GM19240 (cell line): ENCODE data around the gene TCERG1.

Experiments used
- DNase-seq: peaks from one replicate; pipeline ENCODE4 v3.0.0; 2011; ENCODE audit warnings: low spot score; ENCODE audit not compliant: insufficient read length

Gene TCERG1

DNA sequence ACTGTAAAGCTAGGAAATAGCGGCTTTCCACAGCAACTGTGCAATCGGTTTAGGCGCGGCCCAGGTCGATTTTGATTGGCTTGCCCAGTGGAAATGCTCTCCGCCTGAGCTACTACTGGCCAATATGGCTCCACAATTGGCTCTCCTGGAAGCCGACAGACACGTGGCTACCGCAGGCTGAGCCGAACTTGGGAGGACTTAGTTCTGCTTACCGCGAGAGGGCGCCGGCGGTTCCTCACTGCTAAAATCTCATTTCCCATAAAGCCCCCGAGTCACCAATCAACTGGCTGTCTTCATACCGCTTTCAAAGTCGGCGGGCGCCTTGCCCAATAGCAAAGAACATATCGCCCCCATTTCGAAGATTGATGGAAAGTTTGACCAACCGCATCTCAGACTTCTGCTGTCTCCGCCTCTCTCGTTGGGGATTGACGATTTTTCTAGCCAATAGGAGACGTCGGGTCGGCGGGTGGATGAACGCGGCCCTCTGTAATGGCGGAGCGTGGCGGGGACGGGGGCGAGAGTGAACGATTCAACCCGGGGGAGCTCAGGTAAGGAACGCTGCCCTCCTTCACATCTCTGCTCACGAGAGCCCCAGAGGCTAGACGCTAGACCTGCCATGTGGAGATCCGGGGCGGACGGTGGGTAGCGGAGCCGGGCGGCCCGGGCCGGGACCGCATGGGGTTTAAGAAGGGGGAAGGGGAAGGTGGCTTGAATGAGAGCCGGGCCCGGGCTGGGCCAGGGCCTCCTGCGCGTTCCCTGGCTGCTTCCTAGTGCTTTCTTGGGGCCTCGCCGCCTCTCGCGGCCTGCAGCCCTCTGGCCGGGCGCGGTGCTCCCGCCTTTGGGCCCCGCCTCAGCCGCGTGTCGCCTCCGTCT lies at the start of gene TCERG1:
TSS of gene TCERG1 (plus strand) at position 473 of the 873 bp plus-strand sequence. CDS start at position 490, 17 bp downstream.
- peak; percentile 42 for DNase-seq

DNA sequence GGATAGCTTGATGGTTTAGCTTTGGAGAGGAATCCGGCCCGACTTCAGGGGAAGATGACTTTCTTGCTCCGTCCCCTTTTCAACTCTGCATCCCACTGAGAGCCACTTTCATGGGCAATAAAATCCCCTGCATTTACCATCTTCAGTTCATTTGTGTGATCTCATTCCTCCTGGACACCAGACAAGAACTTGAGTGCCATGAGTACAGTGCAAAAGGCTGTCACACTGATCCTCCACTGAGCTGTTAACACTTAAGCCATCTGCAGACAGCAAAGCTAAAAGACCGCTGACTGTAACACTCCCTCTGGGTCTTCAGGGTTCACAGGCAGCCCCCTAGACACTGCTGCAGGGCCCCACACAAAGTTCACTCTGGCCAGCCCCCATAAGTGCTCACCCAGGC lies 48.3 kb upstream of the TCERG1 start:
- DNase-seq = no peak

DNA sequence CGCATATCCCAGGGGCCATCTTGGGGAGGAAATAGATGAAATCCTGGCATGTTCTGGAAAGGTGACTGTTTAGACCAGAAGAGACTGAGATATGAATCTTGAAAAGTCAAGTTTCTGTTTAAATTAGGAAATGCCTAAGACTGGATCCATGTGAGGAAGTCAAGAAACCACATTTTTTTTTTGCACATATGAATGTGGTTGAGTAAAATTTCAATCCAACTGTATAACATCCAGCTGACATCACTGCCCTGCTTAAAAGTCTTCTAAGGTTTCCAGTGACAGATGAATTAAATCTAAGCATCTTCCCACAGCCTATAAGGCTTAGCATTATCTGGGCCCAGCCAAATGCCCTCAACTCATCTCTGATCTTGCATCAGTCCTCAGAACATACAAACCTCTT lies 47.7 kb upstream of the TCERG1 start:
- no peak for DNase-seq

DNA sequence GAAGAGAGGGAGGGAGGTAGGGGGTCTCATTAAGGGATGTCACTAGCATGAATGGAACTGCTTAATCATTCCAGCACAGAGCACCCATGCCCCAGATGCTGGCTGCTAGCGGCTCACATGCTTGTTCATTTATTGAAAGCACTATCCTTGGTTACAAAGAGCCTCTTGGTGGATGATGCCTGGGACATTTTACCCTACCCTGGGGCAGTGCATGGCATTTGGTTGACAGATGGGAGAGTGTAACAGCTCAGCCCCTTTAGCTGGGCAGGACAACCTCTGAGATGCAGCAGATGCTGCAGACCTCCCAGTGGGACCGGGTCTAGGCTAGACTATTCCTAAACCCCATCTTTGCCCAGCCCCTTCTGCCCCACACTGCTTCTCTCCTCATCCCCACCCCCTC lies 46.9 kb upstream of the TCERG1 start:
- no peak for DNase-seq

DNA sequence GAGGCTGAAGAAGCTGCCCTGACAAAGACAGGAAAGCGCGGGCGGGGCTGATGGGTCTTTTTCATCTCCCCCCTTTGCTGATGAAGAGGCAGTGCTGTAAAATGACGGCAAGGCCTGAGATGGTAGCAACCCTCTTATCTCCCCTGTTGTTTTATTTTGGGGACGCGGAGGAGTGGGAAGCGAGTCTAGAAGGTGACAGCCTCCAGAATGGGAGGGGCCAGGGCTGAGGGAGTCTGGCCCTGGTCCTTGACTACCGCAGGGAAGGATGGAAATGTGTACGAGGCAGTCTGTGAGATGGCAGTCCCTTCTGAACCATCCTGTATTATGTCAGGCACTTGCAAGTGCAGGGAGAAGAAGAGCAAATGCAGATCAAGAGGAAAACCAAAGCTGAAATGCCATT lies 46.1 kb upstream of the TCERG1 start:
- DNase-seq = no peak

DNA sequence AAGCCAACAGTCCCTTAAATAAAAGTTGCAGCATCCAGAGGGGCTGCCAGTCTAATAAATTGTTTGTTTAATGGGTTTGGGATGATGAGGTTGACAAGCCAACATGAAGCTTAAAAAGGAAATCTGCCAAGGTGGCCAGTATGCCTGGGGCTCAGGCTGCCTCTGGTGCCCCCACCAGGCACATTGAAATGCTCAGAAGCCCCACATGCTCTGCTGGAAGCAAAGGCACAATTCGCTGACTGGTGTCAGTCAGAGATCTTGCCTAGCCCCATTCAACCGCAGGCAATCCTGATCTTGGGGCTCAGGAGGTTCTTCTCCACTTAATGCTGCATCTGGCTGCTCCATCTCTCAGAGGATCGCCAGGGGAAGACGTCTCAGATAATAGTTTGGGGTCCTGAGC lies 44.2 kb upstream of the TCERG1 start:
- no peak for DNase-seq

DNA sequence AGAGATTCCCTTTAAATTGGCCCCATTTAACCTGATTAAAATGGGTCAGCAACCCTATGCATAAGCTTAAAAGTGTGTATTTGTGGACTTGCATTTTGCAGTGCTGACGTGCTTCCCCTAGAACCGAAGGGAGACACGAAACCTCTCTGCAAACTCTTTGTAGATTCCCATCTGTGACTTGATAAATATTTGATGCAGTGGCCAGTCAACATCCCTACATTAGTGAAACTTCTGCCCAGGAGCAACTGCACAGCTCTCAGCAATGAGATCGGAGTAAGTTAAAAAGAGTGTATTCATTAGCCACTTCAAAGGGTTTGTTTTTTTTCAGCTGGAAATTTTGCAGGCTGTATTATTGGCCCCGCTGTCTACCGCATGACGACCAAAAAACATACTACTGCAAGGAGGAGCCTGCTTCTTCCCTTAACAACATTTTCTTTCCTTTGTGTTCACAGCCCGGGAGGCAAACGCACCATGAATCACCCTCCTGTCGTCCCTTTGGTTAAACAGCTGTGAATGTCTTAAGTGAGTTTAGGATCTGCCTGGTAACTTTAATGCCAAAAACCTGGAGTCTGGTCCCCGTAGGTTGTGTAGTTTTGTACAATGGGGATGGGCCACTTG lies 38.0 kb upstream of the TCERG1 start:
- DNase-seq = no peak

DNA sequence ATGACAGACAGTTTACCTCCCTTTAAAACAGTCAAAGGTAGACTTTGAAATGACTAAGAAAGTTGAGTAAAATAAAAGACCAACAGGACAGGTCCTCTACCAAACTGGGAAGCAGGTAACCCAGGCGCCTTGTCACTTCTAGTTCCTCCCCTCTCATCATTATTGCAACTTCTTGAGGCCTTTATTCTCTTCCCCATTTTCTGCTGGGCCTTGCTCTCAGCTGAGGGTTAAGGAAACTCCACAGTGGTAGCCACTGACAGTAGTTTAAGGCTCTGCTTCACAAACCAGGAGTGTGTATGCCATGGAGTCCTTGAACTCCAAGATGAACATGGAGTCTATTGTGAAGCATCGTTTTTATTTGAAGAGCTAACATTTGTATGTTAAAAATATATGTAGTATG lies 36.9 kb upstream of the TCERG1 start:
- DNase-seq = no peak

DNA sequence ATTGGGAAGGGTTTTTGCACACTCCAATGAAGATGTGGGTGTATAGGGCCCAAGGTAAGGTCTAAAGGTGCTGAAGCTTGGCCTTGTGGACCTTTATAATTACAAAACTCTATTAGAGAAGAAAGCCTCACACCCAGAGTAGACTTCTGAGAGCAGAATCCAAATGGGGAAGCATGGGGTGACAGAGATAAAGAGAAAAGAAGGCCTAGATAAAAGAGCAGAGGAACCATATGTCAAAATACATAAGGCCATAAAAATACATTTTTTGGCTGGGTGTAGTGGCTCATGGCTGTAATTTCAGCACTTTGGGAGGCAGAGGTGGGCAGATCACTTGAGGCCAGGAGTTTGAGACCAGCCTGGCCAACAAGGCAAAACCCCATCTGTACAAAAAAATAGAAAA lies 27.4 kb upstream of the TCERG1 start:
- DNase-seq = no peak

DNA sequence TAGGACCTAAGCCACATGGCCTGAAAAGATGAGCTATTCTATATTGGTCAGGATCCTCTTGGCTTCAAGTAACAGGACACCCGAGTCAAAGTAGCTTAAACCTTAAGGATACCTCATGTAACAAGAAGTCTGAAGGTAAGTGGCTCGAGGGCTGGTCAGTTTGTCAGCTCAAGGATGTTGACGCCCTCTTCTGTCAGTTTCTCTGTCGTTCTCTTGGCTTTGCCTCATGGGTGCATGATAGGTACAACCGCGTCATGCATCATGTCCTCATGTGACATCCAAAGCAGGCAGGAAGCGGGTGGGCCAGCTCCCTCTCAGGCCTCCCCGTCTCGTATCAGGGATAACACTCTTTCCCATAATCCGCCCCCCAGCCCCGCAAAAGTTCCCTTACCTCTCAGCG lies 22.1 kb upstream of the TCERG1 start:
- DNase-seq = no peak

DNA sequence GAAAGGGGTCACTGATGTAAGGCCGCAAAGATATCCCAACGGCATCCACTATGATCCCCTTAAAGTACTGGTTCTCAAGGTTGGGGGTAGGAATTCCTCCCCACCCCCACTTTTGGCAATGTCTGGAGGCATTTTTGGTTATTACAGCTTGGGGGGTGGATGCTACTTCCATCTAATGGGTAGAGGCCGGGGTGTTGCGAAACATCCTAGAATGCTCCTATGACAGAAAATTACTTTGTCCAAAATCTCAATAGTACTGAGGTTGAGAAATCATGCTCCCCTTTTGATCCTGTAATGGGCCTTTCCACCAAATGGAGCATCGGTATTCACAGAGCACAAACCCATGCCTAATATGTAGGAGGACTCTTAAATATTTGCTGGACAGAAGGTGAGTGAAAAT lies 20.8 kb upstream of the TCERG1 start:
- no peak for DNase-seq

DNA sequence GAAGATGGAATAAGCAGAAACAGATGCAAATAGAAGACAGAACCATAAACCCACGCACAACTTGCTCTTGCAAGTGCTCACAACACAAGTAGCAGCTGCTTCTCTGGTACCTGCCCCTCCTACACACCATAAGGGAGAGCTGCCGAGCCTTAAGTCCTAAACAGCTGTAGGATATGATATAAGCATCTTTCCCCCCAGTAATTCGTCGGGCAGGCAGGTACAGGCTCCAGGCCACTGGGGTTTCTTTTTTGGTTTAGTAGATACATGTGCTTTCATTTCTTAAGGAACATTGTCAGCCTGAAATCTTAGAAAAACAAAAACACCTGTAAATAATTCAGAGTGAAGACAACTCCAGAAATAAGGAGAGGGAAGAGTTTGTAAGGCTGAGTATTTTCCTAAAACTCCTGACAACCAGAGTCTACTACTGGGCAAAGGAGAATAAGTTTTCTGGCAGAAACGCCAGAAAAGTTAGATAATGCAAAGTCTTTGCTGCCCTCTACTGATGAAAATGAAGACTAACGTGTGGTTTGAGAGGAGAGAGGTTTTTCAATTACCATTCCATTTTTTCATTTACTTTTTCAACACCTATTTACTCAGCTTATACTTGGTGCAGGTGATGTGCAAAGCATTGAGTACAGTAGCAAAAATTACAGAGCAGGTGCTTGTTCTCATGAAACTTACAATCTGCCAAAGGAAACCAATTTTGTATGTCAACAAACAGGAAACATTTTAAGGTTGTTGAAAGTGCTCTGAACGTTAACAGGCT lies 20.1 kb upstream of the TCERG1 start:
- DNase-seq = no peak

DNA sequence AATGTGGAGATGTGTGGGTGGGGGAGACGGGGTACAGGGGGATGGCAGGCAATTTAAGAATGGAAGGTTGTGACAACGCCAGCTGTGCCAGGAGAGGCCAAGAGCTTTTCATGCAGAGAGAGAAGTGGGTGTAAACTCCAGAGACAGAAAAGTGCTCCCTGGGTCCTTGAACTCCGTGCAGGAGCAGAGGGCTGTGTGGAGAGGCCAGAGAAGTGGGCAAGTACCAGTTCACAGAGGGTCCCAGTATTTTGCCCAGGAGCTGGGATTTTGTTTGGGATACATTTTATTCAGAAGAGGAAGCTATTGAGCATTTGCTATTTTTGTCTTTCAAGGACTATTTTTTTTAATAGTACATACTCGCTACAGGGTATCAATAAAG lies 19.5 kb upstream of the TCERG1 start:
- DNase-seq = no peak

DNA sequence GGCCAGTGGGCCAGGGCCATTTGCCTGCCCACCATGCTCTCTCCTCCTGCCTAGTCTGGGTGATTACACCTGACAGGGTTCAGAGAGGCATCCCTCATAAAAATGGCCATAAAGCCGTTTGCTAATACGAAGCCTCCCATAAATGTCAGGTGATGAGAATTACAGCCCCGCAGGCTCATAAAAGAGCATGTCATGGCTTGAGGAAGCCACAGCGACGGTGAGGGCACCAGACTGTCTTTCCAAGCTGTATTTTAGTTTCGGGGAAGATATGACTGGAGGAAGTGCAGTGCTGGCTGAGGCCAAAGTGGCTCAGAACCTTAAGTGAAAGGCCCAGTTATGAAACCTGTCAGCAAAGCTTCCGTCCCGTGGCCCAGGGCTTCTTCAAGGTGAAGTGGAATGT lies 18.5 kb upstream of the TCERG1 start:
- no peak for DNase-seq

DNA sequence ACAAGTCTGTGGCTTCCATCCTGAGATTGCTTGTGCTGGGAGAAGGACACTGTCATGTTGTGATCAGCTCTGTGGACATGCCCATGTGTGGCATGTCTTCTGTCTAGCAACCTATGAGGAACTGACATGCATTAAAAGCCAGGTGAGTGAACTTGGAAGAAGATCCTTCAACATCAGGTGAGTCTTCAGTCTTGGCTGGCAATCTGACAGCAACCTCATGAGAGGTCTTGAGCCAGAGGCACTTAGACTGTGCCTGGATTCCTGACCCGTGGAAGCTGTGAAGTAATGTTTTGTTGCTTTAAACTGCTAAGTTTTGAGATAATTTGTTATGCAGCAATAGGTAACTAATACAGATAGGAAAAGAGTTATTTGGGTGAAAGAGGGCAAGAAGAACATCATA lies 6.8 kb upstream of the TCERG1 start:
- DNase-seq = no peak

DNA sequence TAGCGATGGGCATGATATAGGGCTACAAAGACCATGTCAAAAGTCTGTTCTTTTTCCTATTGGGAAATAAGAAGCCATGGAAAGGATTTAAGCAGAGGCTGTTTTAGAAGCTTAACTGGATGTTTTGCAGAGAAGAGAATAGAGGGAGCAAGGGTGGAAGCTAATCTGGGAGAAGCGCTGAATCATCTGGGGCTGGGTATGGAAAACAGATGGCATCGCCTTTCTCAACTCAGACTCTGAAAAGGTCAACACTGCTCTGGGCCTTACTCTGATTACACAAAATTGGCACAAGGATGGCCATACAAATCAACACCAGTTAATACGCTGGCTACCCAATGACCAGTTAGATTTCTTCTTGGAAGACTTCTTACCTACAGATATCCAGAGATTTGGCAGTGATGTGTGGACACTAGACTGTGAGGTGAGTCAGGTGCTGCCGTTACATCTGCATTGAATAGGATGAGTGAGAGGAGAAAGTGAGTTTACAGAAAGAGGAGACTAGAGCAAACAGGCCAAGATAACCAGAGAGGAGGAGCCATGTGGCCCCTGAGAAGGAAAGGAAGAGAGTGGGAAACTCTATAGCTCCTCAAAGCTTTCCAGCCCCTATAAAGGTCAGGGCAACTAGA lies 6.2 kb upstream of the TCERG1 start:
- no peak for DNase-seq

DNA sequence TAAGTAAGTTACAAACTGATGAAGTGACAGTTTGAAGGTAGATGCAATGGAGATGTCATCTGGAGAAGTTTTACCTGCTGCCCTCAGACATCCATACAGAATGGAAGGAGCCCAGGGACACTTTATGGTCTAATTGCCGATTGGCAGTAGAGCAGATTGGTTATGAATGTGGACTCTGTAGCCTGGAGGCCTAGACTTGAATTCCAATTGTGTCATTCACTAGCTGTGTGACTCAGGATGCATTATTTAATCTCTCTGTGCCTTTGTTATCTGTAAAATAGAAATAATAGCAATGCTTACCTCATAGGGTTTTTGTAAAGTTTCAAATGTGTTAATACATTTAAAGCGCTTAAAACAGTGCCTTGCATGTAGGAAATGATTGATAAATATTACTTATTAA lies 5.2 kb upstream of the TCERG1 start:
- no peak for DNase-seq

DNA sequence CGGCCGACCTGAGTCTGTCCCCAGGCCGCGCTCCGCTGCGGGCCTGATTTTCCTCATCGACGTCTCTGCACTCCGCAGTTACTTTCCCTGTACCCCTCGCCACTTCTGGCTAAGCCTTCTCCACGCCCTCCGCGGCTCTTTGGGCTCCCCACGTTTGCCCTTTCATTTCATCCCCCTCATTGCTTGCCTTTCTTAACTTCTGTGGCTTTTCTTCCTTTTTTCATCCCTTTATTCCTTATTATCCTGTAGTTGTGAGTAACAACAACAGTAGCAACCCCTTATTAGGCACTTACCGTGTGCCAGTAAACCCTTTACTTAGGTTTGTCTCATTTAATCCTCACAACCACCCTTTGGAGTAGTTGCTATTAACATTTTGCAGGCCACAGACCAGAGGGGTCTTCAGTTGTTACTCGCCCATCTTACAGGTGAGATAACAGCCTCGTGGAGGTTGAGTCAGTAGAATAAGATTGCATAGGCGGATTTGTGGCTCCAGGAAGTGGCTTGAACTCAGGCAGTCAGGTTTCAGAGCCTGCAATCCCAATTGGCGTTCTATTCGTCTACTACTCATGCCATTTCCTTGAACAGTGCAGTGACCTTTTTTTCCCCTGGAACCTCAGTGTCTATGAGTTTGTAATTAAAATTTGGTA lies 724 bp downstream of the TCERG1 start:
- no peak for DNase-seq

DNA sequence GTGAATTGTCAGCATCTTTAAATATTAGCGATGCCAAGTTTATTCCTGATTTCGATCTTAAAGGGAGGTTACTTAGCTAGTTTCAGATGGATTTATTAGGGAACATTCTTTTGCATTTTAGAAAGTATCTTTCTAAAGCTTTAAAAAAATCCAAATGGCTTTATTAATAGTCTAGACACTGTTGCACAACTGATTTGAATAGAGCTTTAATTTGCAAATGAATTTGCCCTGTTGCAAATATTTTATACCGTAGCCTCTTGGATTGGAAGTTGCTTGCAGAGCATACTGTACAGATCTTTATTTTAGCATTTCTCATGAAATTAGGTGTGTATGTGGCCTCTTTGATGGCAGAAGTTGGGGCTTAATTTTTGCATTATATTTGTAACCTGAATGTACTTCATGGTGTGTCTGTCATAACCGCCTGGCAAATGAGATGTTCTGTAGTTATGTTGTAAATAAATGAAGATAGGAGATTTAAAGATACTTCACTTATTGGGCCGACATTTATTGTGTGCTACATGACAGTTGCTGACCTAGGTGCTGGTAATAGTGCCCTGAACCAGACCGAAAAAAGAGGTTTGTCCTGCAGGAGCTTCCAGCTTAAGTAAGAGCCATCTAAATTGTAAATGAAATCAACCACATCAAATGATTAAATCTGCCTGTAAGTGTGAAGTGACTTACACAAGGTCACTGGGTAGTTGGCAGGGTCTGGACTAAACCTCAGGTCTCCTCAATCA lies 1.8 kb downstream of the TCERG1 start:
- no peak for DNase-seq

DNA sequence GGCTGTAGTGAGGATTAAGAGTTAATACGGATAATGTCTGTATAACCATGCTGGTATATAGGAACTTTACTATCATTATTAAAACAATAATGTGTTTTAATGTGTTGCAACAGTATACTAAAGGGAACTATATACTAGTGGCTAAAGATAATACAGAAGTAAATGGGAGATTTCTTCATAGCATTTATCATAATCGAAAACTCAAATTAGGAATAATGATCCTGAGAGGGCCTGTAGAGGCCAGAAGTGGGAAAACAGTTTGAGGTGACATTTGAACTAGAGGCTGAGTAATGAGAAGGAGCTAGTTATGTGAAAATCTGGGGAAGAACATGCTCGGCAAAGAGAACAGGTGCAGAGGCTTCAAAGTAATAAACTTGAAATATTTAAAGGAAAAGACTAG lies 2.9 kb downstream of the TCERG1 start:
- DNase-seq = no peak

DNA sequence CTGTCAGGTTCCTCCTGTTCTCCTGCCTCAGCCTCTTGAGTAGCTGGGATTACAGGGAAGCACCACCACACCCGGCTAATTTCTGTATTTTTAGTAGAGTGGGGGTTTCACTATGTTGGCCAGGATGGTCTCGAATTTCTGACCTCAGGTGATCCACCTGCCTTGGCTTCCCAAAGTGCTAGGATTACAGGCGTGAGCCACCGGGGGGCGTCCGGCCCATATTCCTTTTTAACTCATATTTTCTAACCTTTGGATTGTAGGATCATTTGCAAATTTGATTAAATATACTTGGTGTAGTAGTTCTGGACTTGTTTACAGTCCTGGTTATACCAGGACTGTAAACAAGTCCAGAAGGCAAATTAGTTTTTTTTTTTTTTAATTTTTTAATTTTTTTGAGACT lies 4.3 kb downstream of the TCERG1 start:
- DNase-seq = no peak
